Measurements from ENCODE around the gene SLC8A1. TPM values are rescaled to one million over a fixed set of nuclear protein-coding genes. Genes with fewer than 3 reads are reported as not detected.

SLC8A1 gene
- total RNA-seq, 1 experiment from 2014 or later, result 1.7 TPM

DNA sequence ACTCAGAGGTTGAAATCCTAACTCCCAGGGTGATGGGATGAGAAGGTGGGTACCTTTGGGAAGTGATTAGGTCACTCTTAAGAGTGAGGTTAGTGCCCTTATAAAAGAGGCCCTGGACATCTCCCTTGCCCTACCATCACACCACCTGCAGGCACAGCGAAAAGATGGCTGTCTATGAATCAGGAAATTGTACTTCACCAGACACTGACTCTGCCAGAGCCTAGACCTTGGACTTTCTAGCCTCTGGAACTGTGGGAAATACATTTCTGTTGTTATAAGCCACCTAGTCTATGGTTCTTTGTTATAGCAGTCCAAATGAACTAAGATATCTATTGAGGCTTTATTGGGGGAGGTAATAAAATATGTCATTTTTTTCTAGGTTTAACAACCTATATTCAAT, 203.6 kb downstream of the SLC8A1 start:
- H3K4me3 ChIP-seq (ENCODE audit: insufficient read depth, low read depth, low read length), result no peak overlapping the region
- no peaks in the 10 kb centered on the region for H3K36me3 ChIP-seq (replicated peaks; ENCODE audit: control insufficient read depth, insufficient read depth, low read length)
- no peaks in the 10 kb centered on the region for H3K27me3 ChIP-seq (ENCODE audit: control insufficient read depth, insufficient read depth, low read length)
- no peak for DNase-seq

DNA sequence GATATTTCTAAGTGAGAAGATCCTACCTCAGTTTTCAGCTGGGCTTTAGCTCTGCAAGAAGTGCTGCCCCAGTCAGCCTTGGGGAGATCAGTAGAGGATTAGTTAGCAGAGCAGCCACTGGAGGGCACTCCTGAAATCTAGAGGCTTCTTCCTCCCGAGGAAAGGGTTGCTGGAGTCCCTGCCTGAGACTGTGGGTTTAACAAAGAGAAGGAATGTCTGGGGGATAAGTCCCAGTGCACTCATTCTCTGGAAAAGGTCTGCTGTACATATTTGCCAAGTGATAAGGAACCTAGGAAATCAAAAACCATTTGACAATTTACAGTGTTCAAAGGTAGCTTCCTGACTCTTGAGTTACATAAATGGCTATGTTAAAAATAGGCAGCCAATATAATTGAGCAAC, 207.2 kb downstream of the SLC8A1 start:
- Histone ChIP-seq H3K36me3 (replicated peaks; ENCODE audit: control insufficient read depth, insufficient read depth, low read length) (no peaks in the 10 kb centered on the region), H3K4me3 (ENCODE audit: insufficient read depth, low read depth, low read length) (no peak overlapping the region), H3K27me3 (ENCODE audit: control insufficient read depth, insufficient read depth, low read length) (no peaks in the 10 kb centered on the region)
- peak; percentile 44 for DNase-seq

DNA sequence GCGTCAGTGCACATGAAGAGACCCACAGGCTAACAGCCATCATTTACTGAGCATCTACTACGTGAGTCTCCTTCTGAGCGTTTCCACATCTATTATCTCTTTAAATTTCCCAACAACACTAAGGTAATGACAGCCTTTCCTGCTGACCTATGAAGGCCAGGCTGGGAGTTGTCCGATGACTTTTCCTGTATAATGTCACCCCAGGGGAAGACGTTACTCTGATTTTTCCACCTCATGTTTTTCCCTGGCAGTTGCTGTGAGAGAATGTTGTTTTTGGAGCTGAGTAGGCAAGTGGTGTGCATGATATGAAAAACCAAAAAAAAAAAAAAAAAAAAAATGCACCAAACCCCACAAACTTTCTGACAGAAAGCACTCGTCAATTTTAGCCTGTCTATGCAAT, 207.6 kb downstream of the SLC8A1 start:
- H3K4me3 ChIP-seq (ENCODE audit: insufficient read depth, low read depth, low read length), result no peak overlapping the region
- DNase-seq, result no peak
- no peaks in the 10 kb centered on the region for H3K36me3 ChIP-seq (replicated peaks; ENCODE audit: control insufficient read depth, insufficient read depth, low read length)
- no peaks in the 10 kb centered on the region for H3K27me3 ChIP-seq (ENCODE audit: control insufficient read depth, insufficient read depth, low read length)

DNA sequence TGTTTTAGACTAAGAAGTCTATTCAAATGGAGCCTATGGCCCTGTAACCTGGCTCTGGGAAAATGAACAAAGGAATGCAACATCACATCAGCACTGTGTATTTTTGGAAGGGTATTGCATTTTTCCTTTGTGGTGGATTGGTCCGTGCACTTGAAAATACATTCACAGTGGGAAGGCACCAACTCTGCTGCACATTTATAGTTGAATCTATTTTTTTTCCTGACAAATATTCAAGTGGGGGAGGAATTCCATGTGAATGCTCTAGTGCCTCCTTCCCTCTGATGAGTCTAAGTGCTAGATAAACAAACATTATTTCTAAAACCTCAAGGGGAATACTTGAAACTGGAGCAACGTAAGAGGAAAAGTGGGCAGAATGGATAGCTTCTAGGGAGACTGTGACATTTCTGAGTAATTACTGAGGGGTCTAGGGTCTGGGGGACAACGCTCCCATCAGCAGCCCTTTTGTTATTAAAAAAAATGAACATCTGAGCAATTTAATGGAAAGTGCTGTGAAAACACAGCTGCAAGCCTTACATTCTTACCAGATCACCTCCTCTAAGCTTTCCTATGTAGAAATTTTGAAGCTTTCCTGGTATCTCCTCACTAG, 208.2 kb downstream of the SLC8A1 start:
- no peak for DNase-seq
- H3K4me3 ChIP-seq (ENCODE audit: insufficient read depth, low read depth, low read length), result no peak overlapping the region
- H3K36me3 ChIP-seq (replicated peaks; ENCODE audit: control insufficient read depth, insufficient read depth, low read length), result no peaks in the 10 kb centered on the region

DNA sequence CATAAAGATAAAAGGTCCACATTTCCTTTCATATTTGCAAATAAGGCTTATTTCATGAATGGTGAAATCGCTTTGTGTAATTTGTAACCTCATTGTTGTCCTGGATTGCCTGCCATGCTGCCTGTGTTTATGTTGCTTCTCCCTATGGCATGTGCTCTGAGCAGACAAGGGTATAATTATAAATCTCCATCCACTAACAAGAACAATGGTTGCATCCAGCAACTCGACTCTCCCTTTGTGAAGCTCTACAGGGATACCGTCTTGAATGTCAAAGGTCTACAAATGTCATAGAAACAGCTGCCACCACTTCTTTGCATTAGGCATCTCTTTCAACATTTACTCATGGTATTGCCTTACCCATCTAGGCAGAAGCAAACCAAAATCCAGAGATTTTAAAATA, 209.6 kb downstream of the SLC8A1 start:
- H3K4me3 ChIP-seq (ENCODE audit: insufficient read depth, low read depth, low read length), result no peak overlapping the region
- DNase-seq, result peak; percentile 35
- no peaks in the 10 kb centered on the region for H3K36me3 ChIP-seq (replicated peaks; ENCODE audit: control insufficient read depth, insufficient read depth, low read length)
- no peaks in the 10 kb centered on the region for H3K27me3 ChIP-seq (ENCODE audit: control insufficient read depth, insufficient read depth, low read length)

More for the DNA sequence above, 208.2 kb downstream of the SLC8A1 start:
- H3K27me3 ChIP-seq (ENCODE audit: control insufficient read depth, insufficient read depth, low read length), result no peaks in the 10 kb centered on the region

DNA sequence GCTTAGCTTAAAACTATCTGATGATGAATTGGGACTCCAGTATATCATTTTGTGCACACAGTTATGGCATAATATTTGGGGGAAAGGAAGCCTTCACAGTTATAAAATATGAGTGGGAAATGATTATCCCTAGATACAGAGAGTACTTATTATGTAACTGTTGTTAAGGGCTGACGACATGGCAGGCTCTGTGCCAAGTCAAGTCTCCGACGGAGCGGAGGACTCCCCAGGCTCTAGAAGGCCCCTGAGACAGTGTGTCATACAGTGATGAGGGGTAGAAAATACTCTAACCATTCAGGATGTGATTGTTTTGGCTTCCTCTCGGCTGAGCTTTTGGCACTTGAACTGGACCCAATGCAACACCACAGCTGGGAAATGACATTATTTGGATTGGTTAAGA, 211.8 kb downstream of the SLC8A1 start:
- Histone ChIP-seq H3K4me3 (ENCODE audit: insufficient read depth, low read depth, low read length) (no peak overlapping the region), H3K27me3 (ENCODE audit: control insufficient read depth, insufficient read depth, low read length) (no peaks in the 10 kb centered on the region), H3K36me3 (replicated peaks; ENCODE audit: control insufficient read depth, insufficient read depth, low read length) (no peaks in the 10 kb centered on the region)
- no peak for DNase-seq

DNA sequence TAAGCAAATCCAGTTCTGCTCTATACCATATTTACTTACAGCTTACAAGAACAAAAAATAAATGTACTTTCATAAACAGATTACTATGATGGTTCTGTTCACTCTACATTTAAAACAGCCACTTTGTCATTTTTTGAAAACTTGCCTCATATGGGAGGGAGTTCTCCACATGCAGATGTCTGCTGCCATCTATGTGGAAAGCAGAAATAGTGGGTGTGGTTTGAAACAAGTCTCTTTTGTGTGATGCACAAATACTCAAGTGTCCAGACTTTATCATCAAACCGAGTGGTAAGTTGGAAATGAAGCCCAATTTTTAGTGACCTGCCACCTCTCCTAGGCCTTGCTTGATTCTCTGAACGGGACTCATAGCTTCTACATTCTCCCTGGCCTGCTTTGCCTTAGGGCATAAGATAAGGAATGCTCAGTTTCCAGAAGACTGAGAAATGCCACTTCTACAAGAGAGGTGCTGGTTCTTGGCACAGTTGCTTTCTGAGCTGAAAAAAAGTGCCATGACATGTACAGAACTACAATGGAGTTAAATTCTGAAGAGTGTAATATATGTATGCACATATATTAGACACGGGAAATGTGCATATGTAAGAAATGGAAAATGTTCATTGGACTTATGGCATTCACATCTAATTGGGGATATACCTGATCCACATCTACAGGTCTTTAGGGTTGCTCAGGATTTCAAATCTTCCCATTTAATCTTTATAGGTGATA, 221.0 kb downstream of the SLC8A1 start:
- H3K4me3 ChIP-seq (ENCODE audit: insufficient read depth, low read depth, low read length), result no peak overlapping the region
- no peak for DNase-seq
- H3K36me3 ChIP-seq (replicated peaks; ENCODE audit: control insufficient read depth, insufficient read depth, low read length), result no peaks in the 10 kb centered on the region
- H3K27me3 ChIP-seq (ENCODE audit: control insufficient read depth, insufficient read depth, low read length), result no peaks in the 10 kb centered on the region

DNA sequence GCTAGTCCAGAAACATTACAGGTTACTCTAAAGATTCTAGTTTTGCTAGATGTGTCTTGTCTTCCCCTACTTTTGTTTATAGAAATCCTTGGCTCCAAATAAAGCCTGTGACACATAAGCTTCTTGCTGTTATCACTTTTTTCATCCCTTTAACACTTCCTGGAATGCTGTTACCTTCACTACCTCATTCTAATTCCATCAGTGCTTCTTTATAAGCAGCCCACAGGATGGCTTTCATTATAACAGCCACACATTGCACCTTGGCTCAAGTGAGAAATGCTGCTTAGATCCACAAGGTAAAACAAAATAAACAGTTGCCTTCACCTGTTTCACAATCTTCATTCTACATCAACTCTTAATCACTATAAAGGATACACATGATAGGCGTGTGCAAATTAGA, 221.7 kb downstream of the SLC8A1 start:
- Histone ChIP-seq H3K4me3 (ENCODE audit: insufficient read depth, low read depth, low read length) (no peak overlapping the region), H3K36me3 (replicated peaks; ENCODE audit: control insufficient read depth, insufficient read depth, low read length) (no peaks in the 10 kb centered on the region), H3K27me3 (ENCODE audit: control insufficient read depth, insufficient read depth, low read length) (no peaks in the 10 kb centered on the region)
- no peak for DNase-seq

DNA sequence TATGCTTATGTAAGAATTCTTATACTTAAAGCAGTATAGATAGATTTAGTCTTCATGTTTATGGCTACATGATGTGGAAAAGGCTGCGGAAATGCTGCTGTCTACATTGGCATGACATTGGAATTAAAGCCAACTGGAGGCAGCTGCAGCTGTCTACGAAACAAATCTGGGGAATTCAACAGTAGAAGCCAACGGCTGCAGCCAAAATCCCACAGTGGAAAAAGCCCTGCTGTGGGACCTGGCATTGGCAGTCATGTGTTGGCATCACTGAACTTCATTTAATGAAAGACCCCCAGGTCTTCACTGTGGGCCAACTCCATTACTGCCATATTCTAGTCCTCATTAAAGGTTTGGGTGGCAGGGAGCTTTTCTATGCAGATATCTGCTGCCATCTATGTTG, 223.6 kb downstream of the SLC8A1 start:
- H3K4me3 ChIP-seq (ENCODE audit: insufficient read depth, low read depth, low read length), result no peak overlapping the region
- H3K27me3 ChIP-seq (ENCODE audit: control insufficient read depth, insufficient read depth, low read length), result no peaks in the 10 kb centered on the region
- no peak for DNase-seq
- H3K36me3 ChIP-seq (replicated peaks; ENCODE audit: control insufficient read depth, insufficient read depth, low read length), result no peaks in the 10 kb centered on the region

DNA sequence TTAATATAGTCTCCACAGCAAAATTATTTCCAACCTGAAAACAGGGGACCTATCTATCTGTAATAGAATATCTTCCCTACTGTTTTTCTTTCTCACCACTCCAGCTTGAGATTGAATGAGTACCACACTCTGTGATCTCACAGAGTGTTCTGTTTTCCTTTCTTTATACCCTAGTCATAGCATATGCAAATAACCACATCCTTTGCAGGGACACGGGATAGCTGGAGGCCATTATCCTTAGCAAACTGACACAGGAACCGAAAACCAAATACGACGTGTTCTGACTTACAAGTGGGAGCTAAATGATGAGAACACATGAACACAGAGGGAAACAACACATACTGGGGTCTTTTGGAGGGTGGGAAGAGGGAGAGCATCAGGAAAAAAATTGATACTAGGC, 224.7 kb downstream of the SLC8A1 start:
- Histone ChIP-seq H3K4me3 (ENCODE audit: insufficient read depth, low read depth, low read length) (no peak overlapping the region), H3K27me3 (ENCODE audit: control insufficient read depth, insufficient read depth, low read length) (no peaks in the 10 kb centered on the region), H3K36me3 (replicated peaks; ENCODE audit: control insufficient read depth, insufficient read depth, low read length) (no peaks in the 10 kb centered on the region)
- DNase-seq, result no peak

DNA sequence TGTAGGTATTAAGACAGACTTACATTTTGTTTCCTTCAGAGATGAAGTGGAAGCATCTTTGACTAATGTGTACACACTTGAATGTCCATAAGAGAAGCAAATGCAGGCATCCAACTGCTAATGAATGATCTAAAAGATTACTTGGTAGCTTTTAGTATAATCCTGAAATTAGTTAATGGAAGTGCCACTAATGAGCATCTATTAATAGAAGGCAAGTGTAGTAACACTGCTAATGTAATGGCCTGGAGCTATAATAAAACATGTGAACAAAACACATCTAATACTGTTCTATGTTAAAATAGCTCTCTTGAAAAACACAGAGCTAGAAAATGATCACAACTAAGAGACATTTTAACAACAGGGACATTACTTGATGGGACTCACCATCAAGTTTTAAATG, 225.3 kb downstream of the SLC8A1 start:
- Histone ChIP-seq H3K36me3 (replicated peaks; ENCODE audit: control insufficient read depth, insufficient read depth, low read length) (no peaks in the 10 kb centered on the region), H3K4me3 (ENCODE audit: insufficient read depth, low read depth, low read length) (no peak overlapping the region), H3K27me3 (ENCODE audit: control insufficient read depth, insufficient read depth, low read length) (no peaks in the 10 kb centered on the region)
- no peak for DNase-seq

DNA sequence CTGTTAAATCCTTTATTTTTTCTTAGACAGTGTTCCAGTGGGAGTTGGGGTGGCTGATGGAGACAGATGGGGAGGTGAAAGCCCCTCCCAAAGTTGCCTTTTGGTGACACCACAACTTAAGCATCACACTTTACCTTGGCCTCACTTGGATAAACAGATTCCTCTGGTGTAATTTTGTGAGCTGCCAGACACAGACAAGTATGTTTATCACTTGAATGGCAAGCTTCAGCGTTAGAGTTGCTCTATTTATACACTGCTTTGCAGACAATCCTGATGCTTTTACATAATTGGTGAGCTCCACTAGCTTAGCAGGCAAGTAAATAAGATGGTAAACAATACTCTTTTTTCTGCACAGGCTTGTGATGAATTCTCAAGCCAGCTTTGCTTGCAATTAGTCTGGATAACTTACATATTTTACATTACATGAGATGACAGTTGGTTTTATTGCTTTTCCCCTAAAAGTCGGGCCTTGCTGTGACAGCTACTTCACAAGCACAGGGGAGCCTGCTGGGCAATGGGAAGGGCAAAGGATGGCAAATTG, 226.2 kb downstream of the SLC8A1 start:
- Histone ChIP-seq H3K27me3 (ENCODE audit: control insufficient read depth, insufficient read depth, low read length) (no peaks in the 10 kb centered on the region), H3K36me3 (replicated peaks; ENCODE audit: control insufficient read depth, insufficient read depth, low read length) (no peaks in the 10 kb centered on the region), H3K4me3 (ENCODE audit: insufficient read depth, low read depth, low read length) (no peak overlapping the region)
- DNase-seq, result no peak

DNA sequence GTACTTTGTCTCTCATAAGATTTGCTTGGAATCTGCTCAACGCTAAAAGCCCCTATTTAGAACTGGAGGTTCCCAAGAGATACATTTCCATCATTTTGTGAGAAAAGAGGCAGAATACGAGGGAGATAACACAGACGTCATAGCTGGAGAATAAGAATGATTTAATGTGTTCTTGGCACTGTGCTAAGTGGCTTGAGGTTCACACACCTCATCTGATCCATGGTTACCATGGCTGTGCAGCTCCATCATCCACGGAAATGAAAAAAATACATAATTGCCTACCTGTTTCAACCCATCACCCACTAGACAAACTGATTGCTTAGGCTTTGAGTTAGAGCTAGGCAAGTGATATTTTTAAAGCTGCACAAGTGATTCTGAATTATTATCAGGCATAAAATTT, 227.6 kb downstream of the SLC8A1 start:
- no peaks in the 10 kb centered on the region for H3K27me3 ChIP-seq (ENCODE audit: control insufficient read depth, insufficient read depth, low read length)
- no peaks in the 10 kb centered on the region for H3K36me3 ChIP-seq (replicated peaks; ENCODE audit: control insufficient read depth, insufficient read depth, low read length)
- no peak for DNase-seq
- H3K4me3 ChIP-seq (ENCODE audit: insufficient read depth, low read depth, low read length), result no peak overlapping the region

DNA sequence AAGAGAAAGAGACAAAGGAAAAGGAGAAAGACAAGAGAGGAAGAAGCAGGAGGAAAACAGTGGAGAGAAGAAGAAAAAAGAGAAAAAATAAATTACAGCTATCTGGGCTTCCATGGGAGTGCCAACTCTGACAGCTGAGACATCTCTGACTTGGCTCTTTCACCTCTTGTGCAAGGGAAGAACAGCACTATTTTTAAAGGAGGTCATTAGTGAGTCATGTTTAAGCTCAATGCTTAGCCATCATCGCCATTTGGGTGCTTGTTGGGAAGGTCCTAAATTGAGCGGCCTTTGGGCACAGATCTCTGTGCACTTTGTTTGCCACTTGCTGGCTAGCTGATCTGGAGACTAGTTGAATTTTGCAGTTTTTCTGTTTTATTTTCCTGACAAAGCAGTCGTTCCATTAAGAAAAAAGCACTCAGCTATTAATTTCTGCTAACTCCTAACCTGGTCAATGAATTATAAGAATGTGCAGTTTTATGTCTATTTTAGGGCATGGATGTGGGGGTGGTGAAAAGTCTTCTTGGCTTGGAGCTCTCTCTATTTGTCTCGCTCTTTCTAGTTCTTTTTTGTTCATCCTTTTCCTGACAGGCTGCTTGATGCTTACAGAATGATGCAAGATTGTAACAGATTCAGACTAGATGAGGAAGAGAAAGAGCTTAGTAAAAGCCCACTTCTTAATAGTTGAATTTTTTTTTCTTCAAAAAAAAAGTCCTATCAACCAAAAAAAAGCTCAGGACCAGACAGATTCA, 231.5 kb downstream of the SLC8A1 start:
- no peaks in the 10 kb centered on the region for H3K27me3 ChIP-seq (ENCODE audit: control insufficient read depth, insufficient read depth, low read length)
- no peak overlapping the region for H3K4me3 ChIP-seq (ENCODE audit: insufficient read depth, low read depth, low read length)
- H3K36me3 ChIP-seq (replicated peaks; ENCODE audit: control insufficient read depth, insufficient read depth, low read length), result no peaks in the 10 kb centered on the region
- no peak for DNase-seq

DNA sequence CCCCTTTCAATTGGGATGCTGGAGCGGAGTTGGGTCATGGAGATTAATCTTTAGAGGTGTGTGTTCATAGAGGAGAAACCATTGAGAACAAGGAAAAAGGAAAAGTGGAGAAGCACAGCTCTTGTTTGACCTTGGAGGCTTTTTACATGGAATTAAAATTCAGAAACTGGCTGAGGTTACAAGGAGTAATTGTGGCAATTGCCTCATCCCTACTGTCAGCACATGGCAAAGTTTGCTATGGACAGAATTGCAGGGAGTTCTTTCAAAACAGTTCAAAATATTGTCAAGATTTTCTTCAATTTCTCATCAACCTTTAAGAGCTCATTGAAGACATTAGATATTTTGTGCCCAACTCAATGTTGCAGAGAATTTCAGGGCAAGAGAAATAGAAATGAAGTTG, 232.7 kb downstream of the SLC8A1 start:
- Histone ChIP-seq H3K36me3 (replicated peaks; ENCODE audit: control insufficient read depth, insufficient read depth, low read length) (no peaks in the 10 kb centered on the region), H3K27me3 (ENCODE audit: control insufficient read depth, insufficient read depth, low read length) (no peaks in the 10 kb centered on the region), H3K4me3 (ENCODE audit: insufficient read depth, low read depth, low read length) (no peak overlapping the region)
- no peak for DNase-seq

Data from H7 (cell line).